AG04449 (cell line): ENCODE measurements around the gene NRSN2.

Experiments used
- CTCF ChIA-PET: fragments of 350-600 bp; formaldehyde crosslinking; extraction: SDS; loops from one replicate; lab custom pipeline; 2021; ENCODE audit warnings: antibody characterized with exemption; lab: Yijun Ruan, JAX
- POLR2A ChIA-PET: fragments of 400-600, 350-600 bp; formaldehyde crosslinking; extraction: SDS; loops from one replicate; lab custom pipeline; 2020; ENCODE audit warnings: antibody characterized with exemption, inconsistent platforms; lab: Yijun Ruan, JAX
- DNase-seq: peaks from one replicate; pipeline ENCODE4 v3.0.0-alpha.2; 2010; ENCODE audit warnings: low read depth, low spot score
- H3K4me3 ChIP-seq: 2 replicates; pipeline ENCODE4 v1.5.1; 2011; ENCODE audit warnings: low read depth, mild to moderate bottlenecking, control low read depth, low read length
- TF ChIP-seq, protein P1 (sequence below): IDR thresholded peaks from one replicate; pipeline ENCODE4 v1.5.1; 2011; ENCODE audit warnings: mild to moderate bottlenecking, moderate library complexity, low read length, control low read depth, inconsistent platforms; ENCODE audit not compliant: insufficient read depth; ENCODE audit errors: missing control alignments

Gene NRSN2

DNA sequence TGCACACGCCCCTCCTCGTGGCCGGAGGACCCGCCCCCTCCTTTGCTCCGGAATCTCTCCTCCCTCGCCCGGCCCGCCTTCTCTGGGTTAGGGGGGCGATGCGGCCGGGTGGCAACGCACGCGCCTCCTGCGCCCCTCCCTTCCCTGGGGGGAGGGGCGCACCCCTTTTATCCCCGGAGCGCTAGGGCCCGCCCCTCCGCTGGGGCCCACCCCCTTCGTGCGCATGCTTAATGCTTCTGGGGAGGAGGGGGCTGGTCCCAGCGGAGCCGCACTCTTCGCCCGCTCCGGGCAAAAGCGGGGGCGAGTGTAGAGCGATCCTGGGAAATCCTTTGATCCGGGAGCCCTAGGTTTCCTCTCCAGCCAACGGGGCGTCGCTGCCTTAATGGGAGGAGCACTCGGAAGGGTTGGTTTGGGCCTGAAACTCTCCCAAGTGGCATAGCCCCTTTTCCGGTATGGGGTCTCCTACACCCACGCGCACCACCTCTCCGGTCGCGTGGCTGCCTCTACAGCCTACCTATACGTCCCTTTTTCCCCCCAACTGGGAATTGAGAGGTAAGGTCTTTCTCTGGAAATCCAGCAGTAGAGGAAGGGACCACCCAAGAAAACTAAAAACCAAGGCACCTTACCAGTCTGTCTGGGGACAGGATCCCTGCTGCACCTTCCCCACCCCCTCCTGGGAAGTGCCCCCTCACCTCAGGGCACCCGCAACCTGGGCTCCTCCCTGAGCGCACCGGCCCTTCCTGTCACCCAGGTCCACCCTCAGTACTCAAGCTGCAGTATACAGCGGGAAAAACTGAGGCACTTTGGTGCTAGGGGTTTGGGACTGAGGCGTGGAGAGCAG, 19.5 kb upstream of the NRSN2 start:
- ChIA-PET CTCF (interaction anchor here (4.8 kb wide), 1 partner anchor 13 kb away, joined by 59 read pairs; no protein-coding TSS in a partner anchor), POLR2A (interaction anchor here (0.6 to 4.5 kb wide), 2 partner anchors 29 to 62 kb away, joined by 3 to 25 read pairs; partner anchors contain the start of gene ZCCHC3)
- peak overlapping the region; percentile 78 for H3K4me3 ChIP-seq
- no peak for DNase-seq
- TF ChIP-seq, protein P1, sequence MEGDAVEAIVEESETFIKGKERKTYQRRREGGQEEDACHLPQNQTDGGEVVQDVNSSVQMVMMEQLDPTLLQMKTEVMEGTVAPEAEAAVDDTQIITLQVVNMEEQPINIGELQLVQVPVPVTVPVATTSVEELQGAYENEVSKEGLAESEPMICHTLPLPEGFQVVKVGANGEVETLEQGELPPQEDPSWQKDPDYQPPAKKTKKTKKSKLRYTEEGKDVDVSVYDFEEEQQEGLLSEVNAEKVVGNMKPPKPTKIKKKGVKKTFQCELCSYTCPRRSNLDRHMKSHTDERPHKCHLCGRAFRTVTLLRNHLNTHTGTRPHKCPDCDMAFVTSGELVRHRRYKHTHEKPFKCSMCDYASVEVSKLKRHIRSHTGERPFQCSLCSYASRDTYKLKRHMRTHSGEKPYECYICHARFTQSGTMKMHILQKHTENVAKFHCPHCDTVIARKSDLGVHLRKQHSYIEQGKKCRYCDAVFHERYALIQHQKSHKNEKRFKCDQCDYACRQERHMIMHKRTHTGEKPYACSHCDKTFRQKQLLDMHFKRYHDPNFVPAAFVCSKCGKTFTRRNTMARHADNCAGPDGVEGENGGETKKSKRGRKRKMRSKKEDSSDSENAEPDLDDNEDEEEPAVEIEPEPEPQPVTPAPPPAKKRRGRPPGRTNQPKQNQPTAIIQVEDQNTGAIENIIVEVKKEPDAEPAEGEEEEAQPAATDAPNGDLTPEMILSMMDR, result no peak

DNA sequence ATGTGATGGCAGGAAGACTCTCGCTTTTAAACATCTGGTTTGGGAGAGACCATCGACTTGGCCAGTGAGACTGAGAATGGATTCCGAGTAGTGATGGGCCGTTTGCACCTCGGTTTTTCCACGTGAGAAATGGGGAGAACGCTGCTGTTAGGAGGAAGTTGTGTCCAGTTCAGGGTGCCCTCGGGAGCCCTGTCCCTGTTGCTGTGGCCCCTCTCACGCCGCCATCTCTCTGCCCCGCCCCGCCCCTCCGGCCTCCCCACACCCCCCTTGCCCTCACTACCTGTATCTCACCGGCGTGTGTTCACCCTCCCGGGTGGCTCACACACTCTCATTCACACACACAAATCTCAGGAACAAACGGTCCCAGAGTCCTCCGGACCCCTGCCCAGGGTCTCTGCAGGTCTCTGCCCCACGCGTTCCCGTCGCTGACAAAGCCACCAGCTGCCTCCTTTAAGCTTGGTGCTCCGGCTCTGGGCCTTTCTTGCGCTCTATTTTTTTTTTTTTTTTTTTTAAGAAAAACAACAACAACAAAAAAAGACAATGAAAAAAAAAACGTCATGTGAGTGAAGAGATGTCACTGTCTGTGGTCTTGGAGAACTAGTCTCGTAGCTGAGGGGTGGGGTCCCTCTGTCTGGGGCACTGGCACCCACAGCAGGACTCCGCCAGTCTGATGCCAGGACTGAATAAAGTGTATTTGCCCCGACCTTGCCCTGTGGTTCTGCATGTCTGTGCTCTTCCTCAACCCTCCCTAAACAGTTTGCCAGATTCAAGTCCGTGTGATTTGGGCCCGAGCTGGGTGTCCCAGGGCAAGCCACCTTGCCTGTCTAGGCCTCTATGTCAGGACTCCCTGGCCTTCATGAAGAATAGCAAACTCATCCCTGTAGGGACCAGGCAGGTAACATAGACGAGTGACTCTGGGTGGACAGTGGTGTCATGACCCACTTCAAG, 18.6 kb upstream of the NRSN2 start:
- ChIA-PET CTCF (interaction anchor here (1.4 to 4.8 kb wide), 9 partner anchors 12 to 121 kb away, joined by 4 to 59 read pairs (median 10); partner anchors contain the start of genes DEFB132, NRSN2 and ZCCHC3), POLR2A (interaction anchor here (0.6 to 1.1 kb wide), 3 partner anchors 17 to 115 kb away, joined by 3 read pairs; no protein-coding TSS in a partner anchor)
- TF ChIP-seq, protein P1, result no peak
- no peak for DNase-seq
- peak overlapping the region; percentile 78 for H3K4me3 ChIP-seq

DNA sequence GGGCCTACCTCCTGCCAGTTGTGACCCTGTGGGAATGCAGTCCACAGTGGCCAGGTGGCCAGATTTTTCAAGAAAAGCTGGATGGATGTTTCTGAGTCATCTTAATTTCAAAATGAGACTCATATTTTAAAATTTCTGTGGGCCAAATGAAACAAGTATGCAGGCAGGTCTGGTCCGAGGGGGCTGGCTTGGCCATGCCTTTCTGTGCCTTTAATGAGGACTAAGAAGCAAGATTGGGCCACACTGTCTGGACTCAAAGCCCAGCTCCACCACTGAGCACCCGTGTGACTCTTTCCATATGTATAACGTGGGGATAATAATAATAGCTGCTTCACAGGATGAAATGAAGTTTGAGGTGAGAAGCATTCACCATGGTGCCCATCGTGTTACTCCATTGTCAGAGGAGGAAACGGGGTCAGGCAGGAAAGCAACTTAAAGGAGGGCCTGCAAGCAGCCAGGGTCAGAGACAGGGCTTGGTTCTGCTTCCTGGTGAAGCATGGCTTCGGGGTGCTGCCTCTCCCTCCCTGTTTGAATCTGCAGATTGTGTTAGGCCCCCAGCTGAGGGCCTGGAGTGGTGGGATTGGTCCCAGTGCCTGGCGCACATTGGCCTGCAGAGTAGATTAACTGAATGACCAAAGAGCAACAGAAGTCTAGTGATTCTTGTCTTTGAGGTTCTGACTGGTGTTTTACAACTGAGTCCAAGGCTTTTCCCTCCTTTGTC, 17.8 kb upstream of the NRSN2 start:
- CTCF ChIA-PET, result interaction anchor here (1.2 to 4.8 kb wide), 11 partner anchors 11 to 121 kb away, joined by 3 to 59 read pairs (median 10); partner anchors contain the start of genes DEFB132, NRSN2 and ZCCHC3
- peak overlapping the region; percentile 78 for H3K4me3 ChIP-seq
- POLR2A ChIA-PET, result interaction anchor here (0.6 to 1.3 kb wide), 3 partner anchors 17 to 115 kb away, joined by 3 read pairs; no protein-coding TSS in a partner anchor
- TF ChIP-seq, protein P1, result no peak
- DNase-seq, result no peak

DNA sequence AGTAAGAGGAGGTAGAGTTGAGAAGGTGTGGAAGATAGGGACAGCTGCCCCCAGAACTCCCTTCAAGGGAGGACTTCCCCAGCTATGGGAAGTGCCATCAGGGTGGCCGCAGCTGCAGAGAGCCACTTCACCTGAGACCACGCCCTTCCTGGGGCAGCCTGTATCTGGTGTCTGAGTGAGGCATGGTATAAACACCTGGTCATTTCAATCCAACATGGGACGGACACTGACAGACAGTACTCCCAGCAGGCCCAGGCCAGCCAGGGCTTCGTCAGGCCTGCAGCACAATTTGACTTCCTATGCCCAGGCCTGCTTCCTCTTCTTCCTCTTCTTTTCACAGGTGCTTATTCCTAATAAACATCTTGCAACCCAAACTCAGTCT, 17.1 kb upstream of the NRSN2 start:
- TF ChIP-seq, protein P1, result no peak
- CTCF ChIA-PET, result interaction anchor here (1.2 to 4.8 kb wide), 14 partner anchors 10 to 122 kb away, joined by 3 to 59 read pairs (median 10); partner anchors contain the start of genes DEFB132, NRSN2 and ZCCHC3
- POLR2A ChIA-PET, result interaction anchor here (1.3 kb wide), 1 partner anchor 32 kb away, joined by 3 read pairs; no protein-coding TSS in a partner anchor
- H3K4me3 ChIP-seq, result no peak overlapping the region
- DNase-seq, result no peak
